Activated CD8-positive, alpha-beta memory T cell treated with anti-CD3 and anti-CD28 coated beads for 4 hours (primary cell): ENCODE measurements around the gene CCDC12.

Experiments
- DNase-seq, 2 donors: peaks; one replicate each; pipeline ENCODE4 v3.0.0-alpha.2; 2020; ENCODE audit warnings: low read depth in 2 of 2

The CCDC12 gene

DNA sequence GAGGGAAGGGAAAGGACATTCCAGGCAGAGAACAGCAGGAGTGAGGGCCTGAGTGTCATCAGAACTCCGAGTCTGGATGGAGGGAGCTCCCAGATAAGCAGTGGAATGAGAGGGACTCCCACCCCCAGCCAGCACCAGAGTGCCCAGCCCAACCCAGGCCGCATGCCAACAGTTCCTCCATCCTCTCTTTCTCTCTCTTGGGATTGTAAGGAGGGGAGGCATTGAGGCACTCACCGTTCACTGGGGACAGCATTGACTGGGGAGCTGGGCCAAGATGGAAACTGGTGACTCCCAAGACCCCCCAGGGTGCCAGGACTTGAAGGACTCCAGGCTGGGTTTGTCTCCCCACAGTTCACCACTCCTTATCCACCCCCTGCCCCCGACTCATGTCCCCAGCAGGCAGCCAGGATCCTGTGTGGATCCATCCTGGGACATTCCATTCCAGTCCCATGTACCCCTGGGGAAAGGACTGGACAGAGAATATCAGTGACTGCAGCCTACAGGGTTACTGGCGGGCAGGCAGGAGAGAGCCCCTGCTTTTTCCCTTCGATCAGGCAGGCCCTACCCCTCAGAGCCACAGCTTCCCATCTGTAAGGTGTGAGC is 83.3 kb downstream of the CCDC12 start:
- DNase-seq: no peak

DNA sequence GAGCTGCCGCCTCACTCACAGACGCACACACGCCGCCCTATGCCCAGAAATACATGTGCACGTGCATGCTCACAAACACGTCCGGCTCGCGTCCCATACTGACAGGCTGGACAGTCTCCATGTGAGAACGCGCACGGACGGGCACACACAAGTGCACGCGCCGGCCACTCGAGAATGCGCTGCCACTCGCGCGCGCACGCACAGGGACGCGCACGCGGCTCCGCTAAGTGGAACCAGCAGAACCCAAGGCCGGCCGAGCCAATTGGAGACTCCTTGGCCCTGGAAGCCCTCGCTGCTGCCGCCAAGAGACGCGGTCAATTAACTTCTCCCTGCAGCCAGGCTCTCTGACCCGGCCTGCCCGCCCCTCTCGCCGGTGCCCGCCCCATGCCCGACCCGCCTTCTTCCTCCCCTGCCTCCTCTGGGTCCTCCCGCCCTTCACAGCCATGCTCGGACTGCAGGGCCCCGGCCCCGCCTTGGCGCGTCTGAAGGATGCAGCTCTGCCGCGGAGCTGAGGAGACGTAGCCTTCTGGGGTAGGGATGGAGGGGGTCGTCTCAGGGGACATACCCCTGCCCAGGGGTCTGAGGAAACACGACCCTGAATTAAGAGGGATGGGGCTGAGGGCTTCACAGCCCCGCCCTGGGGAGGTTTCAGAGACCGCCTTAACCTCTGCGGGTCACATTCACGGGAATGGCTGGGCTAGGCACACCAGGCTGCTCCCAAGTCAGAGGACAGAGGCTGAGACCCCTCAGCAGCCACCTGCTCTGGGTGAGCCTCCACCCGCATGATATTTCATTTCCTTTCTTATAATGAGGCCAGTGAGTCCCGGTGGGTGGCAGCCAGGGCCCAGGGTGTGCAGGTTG is 84.0 kb downstream of the CCDC12 start:
- DNase-seq: no peak

DNA sequence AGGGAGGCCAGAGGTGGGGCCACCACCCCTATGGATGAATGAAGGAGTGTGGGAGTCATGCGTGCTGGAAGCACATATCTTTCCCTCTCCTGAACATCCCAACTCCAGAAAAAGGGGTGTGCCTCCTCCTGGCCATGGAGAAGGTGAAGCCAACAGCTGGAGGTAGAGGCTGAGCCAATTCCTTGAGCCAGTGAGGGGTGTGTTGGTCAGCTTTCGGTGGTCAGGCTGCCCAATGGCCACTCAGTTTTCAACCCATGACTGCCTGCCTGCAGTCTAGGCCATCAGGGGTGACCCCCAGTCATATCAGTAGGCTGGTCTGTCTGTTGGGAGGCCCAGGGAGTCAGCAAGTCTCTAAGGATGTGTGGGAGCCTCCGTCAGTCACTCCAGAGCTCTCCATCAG is 85.4 kb downstream of the CCDC12 start:
- DNase-seq: no peak

DNA sequence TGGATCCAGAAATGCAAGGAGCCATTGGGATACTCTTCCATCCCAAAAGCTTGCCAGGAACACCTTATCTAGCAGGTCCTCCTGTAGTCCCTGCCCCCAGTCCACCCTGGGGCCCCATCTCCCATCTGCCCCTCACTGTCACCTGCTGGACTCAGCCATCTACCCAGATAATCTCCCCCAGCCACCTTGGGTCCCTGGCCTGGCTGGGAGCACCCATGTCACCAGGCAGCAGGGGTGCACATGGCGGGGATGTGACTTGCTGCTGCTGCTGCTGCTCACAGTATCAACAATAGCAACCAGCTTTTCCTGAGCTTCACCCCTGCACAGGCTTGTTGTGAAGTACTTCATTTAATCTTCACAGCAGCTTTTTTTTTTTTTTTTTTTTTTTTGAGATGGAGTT is 86.4 kb downstream of the CCDC12 start:
- DNase-seq: no peak

DNA sequence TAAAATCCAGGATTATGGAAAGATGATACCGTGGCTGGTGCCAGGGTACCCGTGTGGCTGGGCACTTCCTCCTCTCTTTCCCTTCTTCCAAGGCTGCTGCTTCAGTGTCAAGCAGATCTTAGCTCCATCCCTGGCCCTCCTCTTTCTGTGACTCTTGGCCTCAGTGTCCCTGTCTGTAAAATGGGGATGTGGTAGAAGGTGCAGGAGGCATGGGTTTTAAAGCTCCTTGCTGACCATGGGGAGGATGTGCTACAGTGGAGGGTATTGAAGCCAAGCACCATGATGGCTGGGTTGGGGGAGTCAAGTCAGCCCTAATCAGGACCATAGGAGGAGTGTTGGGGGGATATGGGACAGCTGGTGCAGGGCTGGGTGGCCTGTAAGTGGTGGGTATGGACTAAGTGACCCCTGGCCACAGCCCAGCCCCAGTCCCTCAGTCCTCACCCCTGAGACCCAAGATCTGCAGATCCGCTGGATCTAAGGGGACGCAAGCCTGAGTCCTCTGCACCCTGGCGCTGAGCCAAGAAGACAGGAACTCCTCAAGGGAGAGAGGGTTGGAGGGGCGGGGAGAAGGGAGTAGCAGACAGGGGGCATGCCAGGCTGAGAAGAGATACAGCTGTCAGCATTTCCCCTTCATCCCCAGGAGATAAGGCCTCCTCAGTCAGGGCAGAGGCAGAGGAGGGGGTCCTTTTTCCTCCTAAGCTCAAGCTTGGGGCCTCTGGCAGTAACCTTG is 87.0 kb downstream of the CCDC12 start:
- DNase-seq: no peak

DNA sequence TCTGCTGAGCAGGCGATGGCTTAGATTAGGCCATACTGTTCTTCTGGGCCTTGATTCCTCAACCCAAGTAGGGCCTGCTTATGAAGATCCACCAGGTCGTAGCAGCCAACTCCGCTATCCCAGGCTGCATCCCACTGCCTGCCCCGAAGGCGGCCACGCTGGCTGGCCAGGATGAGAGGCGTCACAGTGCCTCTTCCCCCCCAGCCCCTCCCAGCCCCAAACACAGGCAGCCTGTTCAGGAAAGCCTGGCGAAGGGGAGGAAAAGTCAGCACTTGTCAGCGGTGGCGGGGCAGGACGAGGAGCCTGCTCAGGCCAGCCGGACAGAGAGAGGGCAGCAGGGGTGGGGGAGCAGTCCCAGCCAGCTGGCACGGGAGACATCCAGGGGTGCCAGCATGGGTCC is 87.8 kb downstream of the CCDC12 start:
- no peak for DNase-seq

DNA sequence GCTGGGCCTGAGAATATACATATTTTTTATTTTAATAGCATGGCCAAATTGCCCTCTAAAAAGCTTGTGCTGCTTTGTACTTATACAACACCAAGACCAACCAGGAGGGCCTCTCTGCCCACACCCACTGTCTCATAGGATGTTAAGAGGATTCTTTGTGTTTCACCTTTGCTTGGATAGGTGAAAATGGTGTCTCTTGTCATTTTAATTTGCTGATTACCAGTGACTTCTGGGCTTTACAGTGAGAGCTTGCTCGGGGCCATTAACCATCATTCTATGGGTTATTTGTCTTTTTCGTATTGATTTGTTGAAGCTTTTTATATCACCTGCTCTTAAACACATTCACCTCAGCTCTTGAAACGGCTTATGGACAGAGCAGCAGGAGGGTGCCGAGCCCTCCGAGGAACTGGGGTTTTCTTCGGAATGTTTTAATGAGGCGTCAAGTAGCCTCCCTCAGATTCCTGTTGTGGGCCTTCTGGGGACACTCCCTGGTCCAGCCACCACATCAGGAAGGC is 88.5 kb downstream of the CCDC12 start:
- DNase-seq: no peak

DNA sequence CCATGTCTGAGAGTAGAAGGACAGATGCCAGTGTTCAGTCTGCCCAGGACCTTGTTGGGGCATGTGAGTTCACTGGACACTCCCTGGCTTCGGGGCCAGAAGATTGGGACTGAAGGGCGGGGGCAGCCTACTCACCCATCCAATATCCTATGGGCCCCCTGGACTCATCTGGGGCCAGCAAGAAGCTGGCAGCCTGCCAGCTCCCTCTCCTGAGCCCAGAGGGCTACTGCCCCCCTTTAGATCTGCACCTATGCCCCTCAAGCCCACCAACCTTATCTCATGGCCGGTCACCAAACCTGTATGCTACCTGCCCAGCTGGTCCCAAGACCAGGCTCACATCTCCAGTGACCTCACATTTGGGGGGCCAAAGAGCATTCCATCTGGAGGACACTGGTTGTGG is 90.9 kb downstream of the CCDC12 start:
- DNase-seq: no peak

DNA sequence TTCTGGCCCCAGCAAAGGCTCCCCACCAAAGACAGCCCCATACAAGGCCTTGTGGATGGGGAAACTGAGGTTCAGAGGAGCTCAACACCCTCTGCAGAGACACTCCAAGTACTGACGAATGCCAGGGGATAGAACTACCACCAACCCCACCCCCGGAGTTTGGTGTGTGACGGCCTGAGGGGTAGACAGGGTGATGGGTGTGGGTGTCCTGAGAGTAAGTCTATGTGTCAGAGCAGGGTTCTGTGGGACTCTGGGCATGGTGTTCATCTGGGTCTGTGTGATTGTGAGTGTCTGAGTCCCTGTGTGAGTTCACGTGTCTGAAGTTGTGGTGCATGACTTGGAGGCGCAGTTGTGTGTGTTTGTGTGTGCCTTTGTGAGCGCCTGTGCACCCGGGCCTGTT is 91.6 kb downstream of the CCDC12 start:
- no peak for DNase-seq

DNA sequence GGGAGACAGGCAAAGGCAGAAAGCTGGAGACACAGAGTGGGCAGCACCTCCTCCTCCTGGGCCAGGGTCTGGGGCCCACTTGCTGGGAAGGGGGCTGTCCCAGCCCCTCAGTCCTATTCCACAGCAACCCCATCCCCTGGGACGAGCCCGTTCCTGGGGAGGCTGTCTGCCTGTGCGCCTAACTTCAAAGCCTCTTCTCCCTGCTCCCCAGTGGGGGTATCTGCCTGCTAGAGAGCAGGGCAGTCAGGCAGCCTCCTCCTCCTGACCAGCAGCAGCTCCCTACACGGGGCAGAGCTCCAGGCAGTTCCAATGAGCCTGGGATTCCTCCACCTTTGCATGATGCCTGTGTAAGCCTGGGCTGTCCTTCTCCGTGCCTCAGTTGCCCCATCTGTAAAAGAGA is 92.1 kb downstream of the CCDC12 start:
- DNase-seq: no peak

DNA sequence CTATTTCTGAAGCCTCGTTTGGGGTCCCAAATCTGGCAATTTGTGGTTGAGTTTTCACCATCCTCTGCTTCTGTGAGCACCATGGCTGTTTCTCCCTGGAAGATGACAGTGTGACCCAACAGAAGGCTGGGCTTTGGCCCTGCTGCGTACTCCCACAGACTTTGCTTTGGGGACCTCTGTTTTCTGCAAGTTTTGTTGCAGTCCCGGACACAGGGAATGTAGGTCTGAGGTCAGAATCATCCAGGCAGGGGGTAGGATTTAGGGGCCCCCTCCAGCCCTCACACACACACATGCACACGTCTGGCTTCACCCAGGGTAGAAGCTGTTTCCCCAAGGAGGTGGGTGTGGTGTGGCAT is 92.7 kb downstream of the CCDC12 start:
- DNase-seq: no peak

DNA sequence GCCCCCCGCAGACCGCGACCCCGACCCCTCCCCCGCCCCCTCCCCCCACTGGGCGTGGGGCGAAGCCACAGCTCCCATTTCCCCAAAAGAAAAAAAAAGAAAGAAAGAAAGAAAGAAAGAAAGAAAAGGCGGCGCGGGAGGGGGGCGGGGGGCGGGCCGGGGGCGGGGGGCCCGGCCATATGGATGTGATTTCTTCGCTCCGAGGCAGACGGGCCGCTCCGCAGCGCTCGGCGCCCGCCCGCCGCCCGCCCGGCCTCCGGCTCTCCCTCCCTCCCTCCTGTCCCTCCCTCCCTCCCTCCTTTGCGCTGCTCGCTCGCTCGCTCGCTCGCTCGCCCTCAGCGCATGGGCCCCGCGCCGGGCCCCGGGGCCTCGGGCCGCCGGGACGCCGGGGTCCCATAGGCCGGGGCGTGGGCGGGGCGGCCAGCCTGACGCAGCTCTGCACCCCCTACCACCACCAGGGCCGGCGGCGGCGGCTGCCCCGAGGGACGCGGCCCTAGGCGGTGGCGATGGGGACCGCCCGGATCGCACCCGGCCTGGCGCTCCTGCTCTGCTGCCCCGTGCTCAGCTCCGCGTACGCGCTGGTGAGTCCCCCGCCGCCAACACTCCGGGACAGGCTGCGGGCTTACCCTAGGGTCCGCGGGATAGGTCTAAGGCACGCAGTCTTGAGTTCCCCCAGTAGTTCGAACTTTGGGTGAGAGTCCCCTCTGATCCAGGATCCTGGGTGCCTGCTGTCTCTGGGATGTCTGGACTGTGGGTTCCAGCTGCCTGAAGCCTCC is 93.3 kb downstream of the CCDC12 start:
- no peak for DNase-seq

DNA sequence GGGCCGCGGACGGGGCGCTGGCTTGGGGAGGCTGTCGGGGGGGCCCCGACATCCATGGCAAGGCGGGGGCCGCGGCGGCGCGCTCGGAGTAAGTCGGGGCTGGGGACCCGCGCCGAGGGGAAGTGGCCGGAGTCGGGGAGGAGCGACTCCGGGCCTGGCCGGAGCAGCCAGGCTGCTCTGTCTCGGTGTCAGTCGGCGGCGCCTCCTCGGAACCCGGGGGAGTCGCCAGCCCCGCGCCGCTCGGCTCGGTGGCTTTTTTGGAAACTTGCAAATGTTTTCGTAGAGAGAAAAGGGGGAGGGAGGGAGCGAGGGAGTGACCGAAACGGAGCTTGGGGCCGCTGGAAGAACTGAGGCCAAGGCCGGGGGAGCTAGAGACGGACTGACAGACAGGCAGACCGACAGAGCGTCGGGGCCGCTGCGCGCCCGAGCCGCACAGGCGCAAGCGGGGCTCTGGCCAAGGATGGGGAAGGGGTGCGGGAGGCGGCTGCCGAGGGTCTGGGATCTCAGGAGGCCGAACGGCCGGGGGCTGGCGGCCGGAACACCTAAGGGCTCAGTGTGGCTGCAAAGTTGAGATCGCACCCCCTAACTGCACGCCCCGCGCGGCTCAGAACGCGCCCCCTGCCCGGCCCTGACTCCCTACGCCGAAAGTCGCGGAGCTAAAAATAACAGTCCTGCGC is 94.0 kb downstream of the CCDC12 start:
- DNase-seq: no peak

DNA sequence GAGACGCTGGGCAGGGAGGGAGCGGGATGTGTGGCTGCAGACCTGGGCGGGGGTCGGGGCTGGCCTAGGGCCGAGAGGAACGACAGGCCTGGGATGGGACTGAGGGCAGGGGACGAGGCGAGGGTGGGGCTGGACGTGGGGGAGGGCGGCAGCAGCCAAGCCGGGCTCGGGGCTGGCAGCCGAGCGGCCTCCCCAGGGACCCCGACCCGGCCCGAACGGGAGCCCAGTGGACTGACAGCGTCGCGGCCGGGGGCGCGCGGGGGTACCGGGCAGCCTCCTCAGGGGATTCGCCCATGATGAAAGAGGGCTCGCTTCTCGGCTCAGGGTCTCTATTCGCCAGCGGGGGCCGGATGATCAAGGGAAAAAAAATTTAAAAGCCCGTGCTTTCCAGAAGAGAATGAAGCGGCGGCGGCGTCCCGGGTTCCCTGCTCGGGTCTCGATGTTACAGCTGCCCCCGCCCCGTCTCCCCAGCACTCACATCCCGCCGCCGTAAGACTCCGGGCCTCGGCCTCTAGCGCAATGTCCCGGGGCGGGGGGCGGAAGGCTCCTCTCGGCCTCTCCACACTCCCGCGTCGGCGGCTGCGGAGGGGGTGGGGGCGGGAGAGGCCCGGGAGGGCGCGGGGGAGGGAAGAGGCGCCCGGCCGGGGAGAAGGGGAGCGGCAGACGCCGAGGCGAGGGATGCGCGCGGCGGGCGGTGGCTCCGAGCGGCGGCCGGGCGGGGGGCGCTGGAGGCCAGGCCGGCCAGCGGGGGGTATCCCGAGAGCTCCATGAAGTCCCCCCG is 94.8 kb downstream of the CCDC12 start:
- no peak for DNase-seq

DNA sequence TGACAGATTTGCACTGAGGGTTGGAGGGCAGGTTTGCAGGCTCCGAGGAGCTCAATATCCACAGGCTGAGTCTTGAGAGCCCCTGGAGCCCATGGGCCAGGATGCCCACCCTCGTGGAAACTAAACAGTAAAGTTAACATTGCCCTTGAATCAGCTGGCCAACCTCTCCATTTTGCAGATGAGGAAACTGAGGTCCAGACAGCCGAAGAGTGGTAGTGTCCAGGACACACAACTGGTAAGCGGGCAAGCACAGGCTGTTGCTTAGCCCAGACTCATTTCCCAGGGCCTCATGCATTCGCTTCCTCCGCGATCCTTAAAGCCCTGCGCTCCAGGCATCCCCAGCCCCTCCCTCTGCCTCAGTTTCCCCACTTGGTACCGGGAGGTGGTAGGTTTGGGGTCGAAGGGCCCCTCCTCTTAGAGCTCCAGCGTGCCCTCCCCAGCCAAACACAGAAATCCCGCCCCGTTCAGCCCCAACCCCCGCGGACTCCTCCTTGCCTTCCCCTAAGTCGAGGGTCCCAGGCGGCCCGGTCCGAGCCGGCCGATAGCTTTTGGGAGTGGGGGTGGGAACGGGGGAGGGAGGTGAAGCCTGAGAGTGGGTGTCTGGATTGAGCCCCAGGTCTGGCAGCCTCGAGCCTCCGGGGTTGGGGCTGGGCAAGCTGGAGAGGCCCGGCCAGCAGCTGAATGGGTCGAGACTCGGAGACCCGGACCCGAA is 95.5 kb downstream of the CCDC12 start:
- no peak for DNase-seq

DNA sequence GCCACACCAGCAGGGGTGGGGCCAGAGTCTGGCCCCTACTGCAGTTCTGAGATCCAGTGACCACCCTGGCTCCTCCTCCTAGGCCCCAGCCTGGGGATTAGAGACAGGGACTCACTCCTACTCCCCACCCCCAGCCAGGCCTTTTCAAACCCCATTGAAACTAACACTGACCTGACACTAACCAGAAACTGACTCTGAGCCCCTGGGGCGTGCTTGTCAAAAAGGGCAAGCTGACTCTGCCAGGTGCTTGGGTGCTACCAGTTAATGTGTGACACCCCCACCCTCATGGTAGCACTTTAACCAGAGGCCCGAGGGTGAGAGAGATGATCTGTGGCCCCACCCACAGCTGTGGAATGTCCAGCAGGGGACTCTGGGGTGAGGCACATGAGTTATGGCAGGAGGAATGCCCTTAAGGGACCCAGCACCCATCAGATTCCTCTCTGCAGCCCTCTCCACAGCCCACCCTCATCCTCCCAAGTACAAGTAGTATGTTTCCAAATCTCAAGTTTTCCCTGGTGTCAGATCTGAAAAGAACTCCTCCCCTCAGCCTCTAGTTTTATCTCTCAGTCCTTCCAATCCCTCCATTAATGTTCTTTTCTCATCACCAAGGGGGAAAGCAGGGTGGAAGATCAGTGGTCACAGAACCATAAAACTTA is 97.6 kb downstream of the CCDC12 start:
- no peak for DNase-seq

DNA sequence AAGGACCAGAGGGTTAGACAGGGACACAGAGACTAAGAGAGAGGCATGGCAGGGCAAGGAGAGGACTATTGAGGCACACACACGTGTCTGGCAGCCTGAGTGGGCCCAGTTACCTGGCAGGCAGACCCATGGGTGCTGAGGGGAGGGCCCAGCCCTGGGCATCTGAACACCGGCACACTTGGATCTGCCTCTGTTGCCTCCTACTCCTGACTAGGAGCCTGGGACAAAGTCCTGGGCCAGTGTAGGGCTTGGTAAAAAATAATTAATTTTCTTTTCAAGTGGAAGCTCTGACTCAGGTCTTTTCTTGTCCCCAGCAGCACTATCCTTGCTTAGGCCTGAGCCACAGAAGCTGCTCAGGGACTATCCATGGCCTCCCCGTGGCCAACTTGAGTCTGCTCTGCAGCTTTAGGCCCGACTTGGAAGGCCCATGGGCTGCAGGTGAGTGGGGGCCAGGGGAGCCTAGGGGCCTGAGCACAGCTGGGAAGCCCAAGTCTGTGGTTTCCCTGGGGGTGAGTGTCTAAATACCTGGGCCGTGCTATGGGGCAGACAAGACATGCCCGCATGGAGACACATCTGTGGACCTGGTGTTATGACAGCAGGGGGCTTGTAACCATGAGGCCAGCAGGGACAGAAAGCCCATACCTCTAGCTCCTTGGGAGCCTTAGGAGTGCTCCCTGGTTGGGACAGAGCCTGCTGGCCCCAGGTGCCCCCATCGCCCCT is 99.0 kb downstream of the CCDC12 start, which contains the start of gene PTH1R:
PTH1R (plus strand) TSS at position 316 of the 720 bp plus-strand sequence. CDS start 5,839 bp downstream, outside the sequence.
- no peak for DNase-seq
